Measurements from ENCODE around the gene SYT6. TPM values are rescaled to one million over a fixed set of nuclear protein-coding genes. Genes with fewer than 3 reads are reported as not detected.

Gene SYT6
- total and polyA plus RNA-seq, 2 donors (not counting 1 experiment from before 2014, with no cell fraction given): not detected

- no peak overlapping the region for H3K4me2 ChIP-seq (ENCODE audit: extremely low read depth, insufficient read depth, low read length)
- H3K27me3 ChIP-seq (ENCODE audit: control insufficient read depth, insufficient read depth, low read length): peaks cover 11% of the 10 kb centered on the region
- no peaks in the 10 kb centered on the region for H4K20me1 ChIP-seq (ENCODE audit: control insufficient read depth, extremely low read depth, insufficient read depth, low read length)
- H3K36me3 ChIP-seq (ENCODE audit: control insufficient read depth, insufficient read depth, low read length): no peaks in the 10 kb centered on the region
- no peak overlapping the region for H3K9ac ChIP-seq (ENCODE audit: insufficient read depth, low read length)
- no peak overlapping the region for H2AFZ ChIP-seq (ENCODE audit: low read length)
- no peak overlapping the region for H3K27ac ChIP-seq (ENCODE audit: insufficient read depth, low read length)
- H3K9me3 ChIP-seq (ENCODE audit: control insufficient read depth, insufficient read depth, low read depth, low read length): no peaks in the 10 kb centered on the region
- no peaks in the 10 kb centered on the region for H3K79me2 ChIP-seq (ENCODE audit: control insufficient read depth, insufficient read depth, low read length)
- TF ChIP-seq CTCF (conservative IDR thresholded peaks at IDR 0.05 in 1 of 2, IDR thresholded peaks at IDR 0.05 in 1 of 2; ENCODE audit: low read depth in 1 of 2, low read length in 2 of 2) (no peak), EZH2 (IDR thresholded peaks at IDR 0.05; ENCODE audit: low read length, missing control alignments) (no peak)
- DNase-seq (ENCODE audit: low read depth in 2 of 2): no peak
- H3K4me3 ChIP-seq (replicated peaks in 1 of 4; ENCODE audit: control extremely low read depth in 1 of 4, insufficient read depth in 1 of 4, low read depth in 3 of 4, low read length in 4 of 4): no peak overlapping the region
- no peaks in the 10 kb centered on the region for H3K4me1 ChIP-seq (ENCODE audit: control insufficient read depth, extremely low read depth, insufficient read depth, low read length)
Measured at GRCh38 chr1:114079596-114080190, 74.0 kb downstream of the SYT6 start.

- no peak for DNase-seq (ENCODE audit: low read depth in 2 of 2)
- H3K4me3 ChIP-seq (replicated peaks in 1 of 4; ENCODE audit: control extremely low read depth in 1 of 4, insufficient read depth in 1 of 4, low read depth in 3 of 4, low read length in 4 of 4): no peak overlapping the region
- TF ChIP-seq EZH2 (IDR thresholded peaks at IDR 0.05; ENCODE audit: low read length, missing control alignments) (no peak), CTCF (conservative IDR thresholded peaks at IDR 0.05 in 1 of 2, IDR thresholded peaks at IDR 0.05 in 1 of 2; ENCODE audit: low read depth in 1 of 2, low read length in 2 of 2) (no peak)
- H2AFZ ChIP-seq (ENCODE audit: low read length): no peak overlapping the region
- H3K36me3 ChIP-seq (ENCODE audit: control insufficient read depth, insufficient read depth, low read length): no peaks in the 10 kb centered on the region
- H3K4me1 ChIP-seq (ENCODE audit: control insufficient read depth, extremely low read depth, insufficient read depth, low read length): no peaks in the 10 kb centered on the region
- no peaks in the 10 kb centered on the region for H4K20me1 ChIP-seq (ENCODE audit: control insufficient read depth, extremely low read depth, insufficient read depth, low read length)
- H3K9me3 ChIP-seq (ENCODE audit: control insufficient read depth, insufficient read depth, low read depth, low read length): no peaks in the 10 kb centered on the region
- H3K9ac ChIP-seq (ENCODE audit: insufficient read depth, low read length): no peak overlapping the region
- no peak overlapping the region for H3K27ac ChIP-seq (ENCODE audit: insufficient read depth, low read length)
- H3K27me3 ChIP-seq (ENCODE audit: control insufficient read depth, insufficient read depth, low read length): peaks cover 7% of the 10 kb centered on the region
- H3K4me2 ChIP-seq (ENCODE audit: extremely low read depth, insufficient read depth, low read length): no peak overlapping the region
- H3K79me2 ChIP-seq (ENCODE audit: control insufficient read depth, insufficient read depth, low read length): no peaks in the 10 kb centered on the region
Measured at GRCh38 chr1:114078116-114078515, 75.6 kb downstream of the SYT6 start.

GRCh38 chr1:114077188-114077587 lies 76.5 kb downstream of the SYT6 start:
- no peaks in the 10 kb centered on the region for H3K79me2 ChIP-seq (ENCODE audit: control insufficient read depth, insufficient read depth, low read length)
- no peak overlapping the region for H3K4me3 ChIP-seq (replicated peaks in 1 of 4; ENCODE audit: control extremely low read depth in 1 of 4, insufficient read depth in 1 of 4, low read depth in 3 of 4, low read length in 4 of 4)
- no peak overlapping the region for H2AFZ ChIP-seq (ENCODE audit: low read length)
- TF ChIP-seq EZH2 (IDR thresholded peaks at IDR 0.05; ENCODE audit: low read length, missing control alignments): no peak
- peaks cover 7% of the 10 kb centered on the region for H3K27me3 ChIP-seq (ENCODE audit: control insufficient read depth, insufficient read depth, low read length)
- no peak overlapping the region for H3K9ac ChIP-seq (ENCODE audit: insufficient read depth, low read length)
- no peak overlapping the region for H3K4me2 ChIP-seq (ENCODE audit: extremely low read depth, insufficient read depth, low read length)
- DNase-seq (ENCODE audit: low read depth in 2 of 2): no peak
- H3K9me3 ChIP-seq (ENCODE audit: control insufficient read depth, insufficient read depth, low read depth, low read length): no peaks in the 10 kb centered on the region
- H3K4me1 ChIP-seq (ENCODE audit: control insufficient read depth, extremely low read depth, insufficient read depth, low read length): no peaks in the 10 kb centered on the region
- H4K20me1 ChIP-seq (ENCODE audit: control insufficient read depth, extremely low read depth, insufficient read depth, low read length): no peaks in the 10 kb centered on the region
- H3K27ac ChIP-seq (ENCODE audit: insufficient read depth, low read length): no peak overlapping the region
- H3K36me3 ChIP-seq (ENCODE audit: control insufficient read depth, insufficient read depth, low read length): no peaks in the 10 kb centered on the region
